Stimulated activated CD4-positive, alpha-beta T cell treated with anti-CD3 and anti-CD28 coated beads, Interleukin-15, amount 100 ng/mL, for 24 hours (primary cell): ENCODE results near the gene TCEA2.
"Not testable (repeated sequence)": the region's sequence is repeated elsewhere in the genome, so short reads cannot be mapped to it uniquely, and the experiment has no call there.

Experiments used
- DNase-seq: peaks from one replicate; pipeline ENCODE4 v3.0.0-alpha.2; 2020

TCEA2 gene

GRCh38 chr20:64111841-64112641, 49.0 kb downstream of the TCEA2 start:
- DNase-seq, result no peak

- DNase-seq, result no peak
These were observed 49.9 kb downstream of the TCEA2 start for GRCh38 chr20:64112691-64113443.

GRCh38 chr20:64113444-64113775, 50.4 kb downstream of the TCEA2 start:
- no peak for DNase-seq

GRCh38 chr20:64113796-64114355, 50.9 kb downstream of the TCEA2 start:
- DNase-seq, result no peak

GRCh38 chr20:64114356-64114971, 51.5 kb downstream of the TCEA2 start:
- DNase-seq, result no peak

- DNase-seq, result no peak
These were observed 52.3 kb downstream of the TCEA2 start for GRCh38 chr20:64115171-64115911.

GRCh38 chr20:64116016-64116415, 53.0 kb downstream of the TCEA2 start:
- no peak for DNase-seq

- no peak for DNase-seq
These were observed 53.8 kb downstream of the TCEA2 start for GRCh38 chr20:64116541-64117431.

- not testable (repeated sequence) for DNase-seq
These were observed 54.4 kb downstream of the TCEA2 start for GRCh38 chr20:64117432-64117777.

GRCh38 chr20:64119301-64119680, 56.3 kb downstream of the TCEA2 start:
- no peak for DNase-seq

- no peak for DNase-seq
These were observed 56.8 kb downstream of the TCEA2 start for GRCh38 chr20:64119681-64120341.

- DNase-seq, result no peak
These were observed 58.6 kb downstream of the TCEA2 start for GRCh38 chr20:64121586-64121985.
